GM23338 (cell line): ENCODE measurements around the gene CASP3. TPM values are rescaled to one million over a fixed set of nuclear protein-coding genes. Genes with fewer than 3 reads are reported as not detected.
A peak's percentile ranks its signal among the peaks of the same experiment; 100 is the strongest.
"Not testable (repeated sequence)": the region's sequence is repeated elsewhere in the genome, so short reads cannot be mapped to it uniquely, and the experiment has no call there.

Source experiments
- ATAC-seq: fragments of 200-7000 bp; cut with Tn5 transposase; 3 replicates; pipeline ENCODE4 v1.9.1; 2020
- DNase-seq: peaks from one replicate; pipeline ENCODE4 v3.0.0-alpha.2; 2015; ENCODE audit warnings: low spot score
- H2AFZ ChIP-seq: fragments of 200-600 bp; sonication (generic); 2 replicates; pipeline ENCODE4 v1.8.0; 2016; ENCODE audit warnings: antibody characterized with exemption, mild to moderate bottlenecking, moderate library complexity
- H3F3A ChIP-seq: fragments of 200-600 bp; sonication (generic); replicated peaks from 2 replicates; pipeline ENCODE4 v1.8.0; 2017; ENCODE audit warnings: antibody characterized with exemption, mixed run types, low read depth
- H3K27ac ChIP-seq: fragments of 200-600 bp; sonication (generic); 2 replicates; pipeline ENCODE4 v1.6.1; 2016; ENCODE audit warnings: low read depth
- H3K27me3 ChIP-seq: fragments of 200-600 bp; sonication (generic); 2 replicates; pipeline ENCODE4 v1.8.0; 2016; ENCODE audit warnings: mild to moderate bottlenecking, mixed run types, moderate library complexity; ENCODE audit not compliant: insufficient read depth
- H3K36me3 ChIP-seq: fragments of 200-600 bp; sonication (generic); 2 replicates; pipeline ENCODE4 v1.8.0; 2016; ENCODE audit warnings: mild to moderate bottlenecking; ENCODE audit not compliant: insufficient read depth
- H3K4me1 ChIP-seq: fragments of 200-600 bp; sonication (generic); 2 replicates; pipeline ENCODE4 v1.8.0; 2016; ENCODE audit warnings: mild to moderate bottlenecking, moderate library complexity; ENCODE audit not compliant: insufficient read depth
- H3K4me2 ChIP-seq: fragments of 200-600 bp; sonication (generic); 2 replicates; pipeline ENCODE4 v1.7.1; 2017; ENCODE audit warnings: mixed run types
- H3K4me3 ChIP-seq: fragments of 200-600 bp; sonication (generic); 2 replicates; pipeline ENCODE4 v1.6.1; 2016; ENCODE audit warnings: mixed run types
- H3K79me2 ChIP-seq: fragments of 200-600 bp; sonication (generic); replicated peaks from 2 replicates; pipeline ENCODE4 v1.8.0; 2017; ENCODE audit warnings: mild to moderate bottlenecking; ENCODE audit not compliant: insufficient read depth
- H3K9me2 ChIP-seq: fragments of 200-600 bp; sonication (generic); 2 replicates; pipeline ENCODE4 v1.8.0; 2017; ENCODE audit not compliant: insufficient read depth
- H4K20me1 ChIP-seq: fragments of 200-600 bp; sonication (generic); replicated peaks from 2 replicates; pipeline ENCODE4 v1.8.0; 2017; ENCODE audit warnings: mild to moderate bottlenecking; ENCODE audit not compliant: insufficient read depth
- H3K27ac Mint-ChIP-seq: 2 replicates; pipeline ENCODE4 v1.8.0; 2020; ENCODE audit warnings: inconsistent platforms, mild to moderate bottlenecking, moderate library complexity, mixed read lengths
- H3K27me3 Mint-ChIP-seq: 3 replicates; pipeline ENCODE4 v1.8.0; 2022; ENCODE audit warnings: low read depth, mild to moderate bottlenecking, moderate library complexity, mixed read lengths, inconsistent platforms; ENCODE audit not compliant: insufficient read depth, poor library complexity
- H3K36me3 Mint-ChIP-seq: 3 replicates; pipeline ENCODE4 v1.8.0; 2021; ENCODE audit warnings: low read depth, mild to moderate bottlenecking, inconsistent platforms, moderate library complexity, mixed read lengths
- H3K4me1 Mint-ChIP-seq: 3 replicates; pipeline ENCODE4 v1.8.0; 2020; ENCODE audit warnings: mild to moderate bottlenecking, inconsistent platforms, mixed read lengths
- H3K4me3 Mint-ChIP-seq: 3 replicates; pipeline ENCODE4 v1.8.0; 2021; ENCODE audit warnings: moderate library complexity, mild to moderate bottlenecking, inconsistent platforms, mixed read lengths
- H3K9me3 Mint-ChIP-seq: 3 replicates; pipeline ENCODE4 v1.8.0; 2020; ENCODE audit warnings: moderate library complexity, mild to moderate bottlenecking, inconsistent platforms, mixed read lengths
- ETS1 ChIP-seq: IDR thresholded peaks from 2 replicates; pipeline ENCODE4 v1.6.1; 2016; ENCODE audit warnings: antibody characterized with exemption
- NANOG ChIP-seq: IDR thresholded peaks from 2 replicates; pipeline ENCODE4 v1.6.1; 2016; ENCODE audit warnings: antibody characterized with exemption, borderline replicate concordance
- ZNF462 ChIP-seq: fragments of 250-450 bp; sonication (Bioruptor Pico); IDR thresholded peaks from 2 replicates; pipeline ENCODE4 v1.5.0; 2020; ENCODE audit warnings: mild to moderate bottlenecking, moderate library complexity
- polyA plus RNA-seq: library from polyadenylated mRNA; unstranded; fragments of >200 nt; fragmentation: Nextera tagmentation; extraction: Ambion mirVana; gene quantifications from 2 replicates; pipeline ENCODE4 v1.2.1, GENCODE V29; 2016
- total RNA-seq: library from RNA; depleted of rRNA; stranded (reverse); fragments of >200 nt; shearing (Covaris generic); gene quantifications from 2 replicates; pipeline ENCODE4 v1.2.3, GENCODE V29; 2014

Gene CASP3
- total and polyA plus RNA-seq, 2 experiments from 2014 or later: 50.5 to 84.4 TPM

- peaks cover 11% of the 10 kb centered on the region for H3K4me1 Mint-ChIP-seq
- no peak overlapping the region for H3K4me3 Mint-ChIP-seq
- ATAC-seq (no peak), DNase-seq (no peak)
- H3K27me3 ChIP-seq: no peaks in the 10 kb centered on the region
- peaks cover 39% of the 10 kb centered on the region for H3K36me3 Mint-ChIP-seq
- peaks cover 50% of the 10 kb centered on the region for H3K9me3 Mint-ChIP-seq
- H3K36me3 ChIP-seq: peaks cover 12% of the 10 kb centered on the region; the same call in 1 of the 2 replicates
- TF ChIP-seq NANOG (no peak), ETS1 (no peak), ZNF462 (no peak)
- H3K9me2 ChIP-seq: no peaks in the 10 kb centered on the region
- no peak overlapping the region for H3K27ac ChIP-seq
- no peak overlapping the region for H3K4me3 ChIP-seq
- no peak overlapping the region for H2AFZ ChIP-seq
- peaks cover 14% of the 10 kb centered on the region for H3K4me1 ChIP-seq
- H3K4me2 ChIP-seq: peak overlapping the region; percentile 19; the same call in 1 of the 2 replicates
- peaks cover 5% of the 10 kb centered on the region for H3K27me3 Mint-ChIP-seq
- H4K20me1 ChIP-seq: no peaks in the 10 kb centered on the region
- H3K27ac Mint-ChIP-seq: no peak overlapping the region
- no peaks in the 10 kb centered on the region for H3F3A ChIP-seq
- no peaks in the 10 kb centered on the region for H3K79me2 ChIP-seq
Measured at GRCh38 chr4:184612074-184612473, 37.2 kb downstream of the CASP3 start.

- not testable (repeated sequence) for H3K4me3 ChIP-seq, H3K27me3 Mint-ChIP-seq, H4K20me1 ChIP-seq, H3K27ac Mint-ChIP-seq, H3F3A ChIP-seq, H3K9me2 ChIP-seq, H3K4me2 ChIP-seq, DNase-seq, H3K27ac ChIP-seq, H3K27me3 ChIP-seq, H3K79me2 ChIP-seq, H3K4me1 Mint-ChIP-seq, H3K4me3 Mint-ChIP-seq, H2AFZ ChIP-seq, ATAC-seq
- Mint-ChIP-seq H3K9me3 (peaks cover 52% of the 10 kb centered on the region), H3K36me3 (peaks cover 41% of the 10 kb centered on the region)
- H3K4me1 ChIP-seq: peaks cover 10% of the 10 kb centered on the region
- peaks cover 10% of the 10 kb centered on the region; the same call in 1 of the 2 replicates for H3K36me3 ChIP-seq
Measured at GRCh38 chr4:184607429-184607828, 41.8 kb downstream of the CASP3 start.

GRCh38 chr4:184602857-184603256 is 46.4 kb downstream of the CASP3 start:
- peaks cover 11% of the 10 kb centered on the region for H3K27me3 Mint-ChIP-seq
- not testable (repeated sequence) for H4K20me1 ChIP-seq, H3K4me1 Mint-ChIP-seq, H3K4me3 ChIP-seq, H3K9me2 ChIP-seq, H3K27ac Mint-ChIP-seq, H3K27ac ChIP-seq, H3K27me3 ChIP-seq, ATAC-seq, H2AFZ ChIP-seq, H3K4me1 ChIP-seq, H3F3A ChIP-seq, H3K4me3 Mint-ChIP-seq, DNase-seq, H3K4me2 ChIP-seq, H3K79me2 ChIP-seq
- H3K36me3 ChIP-seq: peaks cover 10% of the 10 kb centered on the region; the same call in 1 of the 2 replicates
- peaks cover 41% of the 10 kb centered on the region for H3K36me3 Mint-ChIP-seq
- H3K9me3 Mint-ChIP-seq: peaks cover 57% of the 10 kb centered on the region

GRCh38 chr4:184600982-184601381 is 48.3 kb downstream of the CASP3 start:
- H3K79me2 ChIP-seq: not testable (repeated sequence)

More at GRCh38 chr4:184600982-184601381, 48.3 kb downstream of the CASP3 start:
- not testable (repeated sequence) for H3K4me3 ChIP-seq, H3K27me3 Mint-ChIP-seq, H4K20me1 ChIP-seq, ATAC-seq, H3K9me2 ChIP-seq, H3K27ac Mint-ChIP-seq, H3K4me3 Mint-ChIP-seq, DNase-seq, H3K27me3 ChIP-seq, H3K27ac ChIP-seq, H3K4me2 ChIP-seq, H3K4me1 ChIP-seq, H3K36me3 ChIP-seq, H3K4me1 Mint-ChIP-seq, H2AFZ ChIP-seq, H3F3A ChIP-seq
- Mint-ChIP-seq H3K36me3 (peaks cover 32% of the 10 kb centered on the region), H3K9me3 (peaks cover 41% of the 10 kb centered on the region)
